Panc1 (cell line): ENCODE measurements around the gene DCD. TPM values are rescaled to one million over a fixed set of nuclear protein-coding genes. Genes with fewer than 3 reads are reported as not detected.

ENCODE experiments used
- ATAC-seq: fragments of 200-7000 bp; cut with Tn5 transposase; 2 replicates; pipeline ENCODE4 v1.9.1; 2020; ENCODE audit warnings: mild to moderate bottlenecking, moderate library complexity
- BruUV-seq: library from RNA; stranded (reverse); fragments of 400-500 nt; replicated peaks from 2 replicates; lab custom pipeline; 2021; lab: Mats Ljungman, UMichigan
- CTCF ChIA-PET: fragments of 300-600 bp; sonication (Branson Sonifier 250); formaldehyde crosslinking; loops from one replicate; lab custom pipeline; 2022; ENCODE audit warnings: antibody characterized with exemption; lab: Charles Lee
- POLR2A ChIA-PET: fragments of 300-600 bp; sonication (Branson Sonifier 250); formaldehyde crosslinking; loops from one replicate; lab custom pipeline; 2022; ENCODE audit warnings: antibody characterized with exemption; lab: Charles Lee
- DNase-seq: peaks from one replicate; pipeline ENCODE4 v3.0.0-alpha.2; 2010; ENCODE audit warnings: low read depth, low spot score
- H3K27ac ChIP-seq: 2 replicates; pipeline ENCODE4 v1.5.1; 2011; ENCODE audit warnings: mild to moderate bottlenecking, low read length, inconsistent platforms
- H3K27me3 ChIP-seq: fragments of 200-500 bp; sonication (Bioruptor generic); 2 replicates; pipeline ENCODE4 v1.6.0; 2014; ENCODE audit warnings: low read length, inconsistent platforms; ENCODE audit not compliant: control insufficient read depth, insufficient read depth
- H3K36me3 ChIP-seq: fragments of 200-500 bp; sonication (Bioruptor generic); 2 replicates; pipeline ENCODE4 v1.5.1; 2014; ENCODE audit warnings: inconsistent platforms, mild to moderate bottlenecking, low read length, moderate library complexity; ENCODE audit not compliant: control insufficient read depth, insufficient read depth
- H3K4me1 ChIP-seq: 2 replicates; pipeline ENCODE4 v1.5.1; 2011; ENCODE audit warnings: inconsistent platforms, mild to moderate bottlenecking, low read length, moderate library complexity; ENCODE audit not compliant: control insufficient read depth, insufficient read depth
- H3K4me3 ChIP-seq, 2 experiments: 2 replicates each; pipeline ENCODE4 v1.5.1; 2011 to 2012; ENCODE audit warnings: low read depth in 2 of 2, low read length in 2 of 2, mild to moderate bottlenecking in 2 of 2, inconsistent platforms in 1 of 2, moderate library complexity in 1 of 2
- H3K9me3 ChIP-seq: fragments of 200-500 bp; sonication (Bioruptor generic); 2 replicates; pipeline ENCODE4 v1.5.1; 2014; ENCODE audit warnings: low read depth, mild to moderate bottlenecking, inconsistent platforms, low read length, moderate library complexity; ENCODE audit not compliant: control insufficient read depth, insufficient read depth
- POLR2AphosphoS5 ChIP-seq: IDR thresholded peaks from 2 replicates; pipeline ENCODE4 v1.6.1; 2012; ENCODE audit warnings: mild to moderate bottlenecking, low read depth, low read length, moderate library complexity
- SIN3A ChIP-seq: IDR thresholded peaks from 2 replicates; pipeline ENCODE4 v1.6.1; 2012; ENCODE audit warnings: low read depth, mild to moderate bottlenecking, low read length, moderate library complexity, borderline replicate concordance; ENCODE audit not compliant: insufficient read depth
- TCF7L2 ChIP-seq: IDR thresholded peaks from 2 replicates; pipeline ENCODE4 v1.6.1; 2011; ENCODE audit warnings: mild to moderate bottlenecking, low read depth, low read length, inconsistent platforms
- in situ Hi-C: cut with HindIII; loops from 2 replicates; pipeline ENCODE4 v1.10.0; 2016; ENCODE audit warnings: low sequenced_read_pairs, low pct_unique_long_range_greater_than_20kb
- intact Hi-C: fragments of 100-400 bp; cut with micrococcal nuclease; formaldehyde crosslinking; loops from one replicate; pipeline ENCODE4 v1.10.0; 2022; ENCODE audit not compliant: unreplicated experiment
- total RNA-seq: library from RNA; stranded (reverse); gene quantifications from one replicate; pipeline ENCODE4 v1.2.1, GENCODE V29; 2021; ENCODE audit not compliant: unreplicated experiment
- TF ChIP-seq, protein P1 (sequence below), 2 experiments: IDR thresholded peaks; 2 replicates each; pipeline ENCODE4 v1.6.1; 2011 to 2012; ENCODE audit warnings: low read depth in 2 of 2, control low read depth in 1 of 2, low read length in 1 of 2, mild to moderate bottlenecking in 1 of 2, moderate library complexity in 1 of 2; ENCODE audit not compliant: insufficient read depth in 1 of 2
- TF ChIP-seq, protein P2 (sequence below): fragments of 450-650 bp; IDR thresholded peaks from 2 replicates; pipeline ENCODE4 v1.5.1; 2017; ENCODE audit warnings: mild to moderate bottlenecking

The DCD gene
- total RNA-seq, 1 experiment from 2014 or later: not detected

DNA sequence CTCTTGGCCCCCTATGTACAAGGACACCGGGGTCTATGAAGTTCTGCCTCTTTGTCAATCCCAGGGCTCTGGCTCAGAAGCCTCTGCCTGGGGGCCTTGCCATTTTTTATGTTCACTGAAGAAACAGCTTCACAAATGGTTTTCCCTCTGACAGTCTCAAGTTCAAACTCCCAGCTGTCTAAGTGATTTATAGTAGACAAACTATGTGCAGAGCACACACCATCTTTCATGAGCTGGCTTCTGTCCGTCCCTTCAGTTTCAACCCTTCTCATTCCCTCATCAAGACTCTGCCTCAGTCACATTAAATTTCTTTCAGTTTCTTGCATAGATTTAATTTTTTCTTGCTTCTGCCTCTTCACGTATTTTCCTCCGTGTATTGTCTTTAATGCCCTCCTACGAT is 2.7 kb upstream of the DCD start:
- no peak overlapping the region for H3K4me3 ChIP-seq
- H3K27ac ChIP-seq: no peak overlapping the region
- no peak for DNase-seq
- TF ChIP-seq, protein P1, sequence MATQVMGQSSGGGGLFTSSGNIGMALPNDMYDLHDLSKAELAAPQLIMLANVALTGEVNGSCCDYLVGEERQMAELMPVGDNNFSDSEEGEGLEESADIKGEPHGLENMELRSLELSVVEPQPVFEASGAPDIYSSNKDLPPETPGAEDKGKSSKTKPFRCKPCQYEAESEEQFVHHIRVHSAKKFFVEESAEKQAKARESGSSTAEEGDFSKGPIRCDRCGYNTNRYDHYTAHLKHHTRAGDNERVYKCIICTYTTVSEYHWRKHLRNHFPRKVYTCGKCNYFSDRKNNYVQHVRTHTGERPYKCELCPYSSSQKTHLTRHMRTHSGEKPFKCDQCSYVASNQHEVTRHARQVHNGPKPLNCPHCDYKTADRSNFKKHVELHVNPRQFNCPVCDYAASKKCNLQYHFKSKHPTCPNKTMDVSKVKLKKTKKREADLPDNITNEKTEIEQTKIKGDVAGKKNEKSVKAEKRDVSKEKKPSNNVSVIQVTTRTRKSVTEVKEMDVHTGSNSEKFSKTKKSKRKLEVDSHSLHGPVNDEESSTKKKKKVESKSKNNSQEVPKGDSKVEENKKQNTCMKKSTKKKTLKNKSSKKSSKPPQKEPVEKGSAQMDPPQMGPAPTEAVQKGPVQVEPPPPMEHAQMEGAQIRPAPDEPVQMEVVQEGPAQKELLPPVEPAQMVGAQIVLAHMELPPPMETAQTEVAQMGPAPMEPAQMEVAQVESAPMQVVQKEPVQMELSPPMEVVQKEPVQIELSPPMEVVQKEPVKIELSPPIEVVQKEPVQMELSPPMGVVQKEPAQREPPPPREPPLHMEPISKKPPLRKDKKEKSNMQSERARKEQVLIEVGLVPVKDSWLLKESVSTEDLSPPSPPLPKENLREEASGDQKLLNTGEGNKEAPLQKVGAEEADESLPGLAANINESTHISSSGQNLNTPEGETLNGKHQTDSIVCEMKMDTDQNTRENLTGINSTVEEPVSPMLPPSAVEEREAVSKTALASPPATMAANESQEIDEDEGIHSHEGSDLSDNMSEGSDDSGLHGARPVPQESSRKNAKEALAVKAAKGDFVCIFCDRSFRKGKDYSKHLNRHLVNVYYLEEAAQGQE (IDR thresholded peaks at IDR 0.05; ENCODE audit: insufficient read depth in 1 of 2, low read depth in 2 of 2, low read length in 1 of 2): no peak
- no peak for TF ChIP-seq TCF7L2
- TF ChIP-seq POLR2AphosphoS5: no peak
- TF ChIP-seq, protein P2, sequence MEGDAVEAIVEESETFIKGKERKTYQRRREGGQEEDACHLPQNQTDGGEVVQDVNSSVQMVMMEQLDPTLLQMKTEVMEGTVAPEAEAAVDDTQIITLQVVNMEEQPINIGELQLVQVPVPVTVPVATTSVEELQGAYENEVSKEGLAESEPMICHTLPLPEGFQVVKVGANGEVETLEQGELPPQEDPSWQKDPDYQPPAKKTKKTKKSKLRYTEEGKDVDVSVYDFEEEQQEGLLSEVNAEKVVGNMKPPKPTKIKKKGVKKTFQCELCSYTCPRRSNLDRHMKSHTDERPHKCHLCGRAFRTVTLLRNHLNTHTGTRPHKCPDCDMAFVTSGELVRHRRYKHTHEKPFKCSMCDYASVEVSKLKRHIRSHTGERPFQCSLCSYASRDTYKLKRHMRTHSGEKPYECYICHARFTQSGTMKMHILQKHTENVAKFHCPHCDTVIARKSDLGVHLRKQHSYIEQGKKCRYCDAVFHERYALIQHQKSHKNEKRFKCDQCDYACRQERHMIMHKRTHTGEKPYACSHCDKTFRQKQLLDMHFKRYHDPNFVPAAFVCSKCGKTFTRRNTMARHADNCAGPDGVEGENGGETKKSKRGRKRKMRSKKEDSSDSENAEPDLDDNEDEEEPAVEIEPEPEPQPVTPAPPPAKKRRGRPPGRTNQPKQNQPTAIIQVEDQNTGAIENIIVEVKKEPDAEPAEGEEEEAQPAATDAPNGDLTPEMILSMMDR: no peak
- no peak for TF ChIP-seq SIN3A
- ChIA-PET POLR2A (no interaction called here), CTCF (no interaction called here)
- no TSS peak for BruUV-seq
- no peaks in the 10 kb centered on the region for H3K4me1 ChIP-seq
- no peaks in the 10 kb centered on the region for H3K36me3 ChIP-seq
- H3K9me3 ChIP-seq: no peaks in the 10 kb centered on the region
- ATAC-seq: no peak
- in situ Hi-C loops (no loop called here), intact Hi-C loops (no loop called here)
- peaks cover 13% of the 10 kb centered on the region for H3K27me3 ChIP-seq

DNA sequence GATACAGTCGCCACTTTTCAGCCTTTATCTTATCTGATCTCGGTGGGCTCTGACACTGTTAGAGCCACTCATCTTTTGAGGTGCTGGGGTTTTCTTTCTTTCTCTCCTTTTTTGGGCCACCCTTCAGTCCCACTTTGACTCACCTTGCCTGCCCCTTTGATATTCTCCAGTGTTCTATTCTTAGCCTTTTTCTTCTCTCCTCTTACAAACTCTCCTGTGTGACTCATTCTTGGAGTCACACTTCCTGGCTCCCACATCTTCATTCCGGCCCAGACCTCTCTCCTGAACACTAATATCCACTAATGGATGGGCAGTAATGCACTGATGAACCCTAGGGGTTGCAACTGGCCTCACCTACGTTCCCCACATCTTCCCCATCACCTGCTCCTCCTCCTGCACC is 2.2 kb upstream of the DCD start:
- POLR2A ChIA-PET: no interaction called here
- intact Hi-C loops (no loop called here), in situ Hi-C loops (no loop called here)
- TF ChIP-seq, protein P2: no peak
- TF ChIP-seq SIN3A: no peak
- no peak for TF ChIP-seq POLR2AphosphoS5
- no peak for TF ChIP-seq TCF7L2
- TF ChIP-seq, protein P1 (IDR thresholded peaks at IDR 0.05; ENCODE audit: insufficient read depth in 1 of 2, low read depth in 2 of 2, low read length in 1 of 2): no peak
- Histone ChIP-seq H3K36me3 (no peaks in the 10 kb centered on the region), H3K27me3 (peaks cover 17% of the 10 kb centered on the region), H3K9me3 (no peaks in the 10 kb centered on the region), H3K4me1 (no peaks in the 10 kb centered on the region), H3K27ac (no peak overlapping the region), H3K4me3 (no peak overlapping the region)
- CTCF ChIA-PET: no interaction called here
- no peak for DNase-seq
- no TSS peak for BruUV-seq
- no peak for ATAC-seq
